ENCODE data around the gene TLNRD1.

DNA sequence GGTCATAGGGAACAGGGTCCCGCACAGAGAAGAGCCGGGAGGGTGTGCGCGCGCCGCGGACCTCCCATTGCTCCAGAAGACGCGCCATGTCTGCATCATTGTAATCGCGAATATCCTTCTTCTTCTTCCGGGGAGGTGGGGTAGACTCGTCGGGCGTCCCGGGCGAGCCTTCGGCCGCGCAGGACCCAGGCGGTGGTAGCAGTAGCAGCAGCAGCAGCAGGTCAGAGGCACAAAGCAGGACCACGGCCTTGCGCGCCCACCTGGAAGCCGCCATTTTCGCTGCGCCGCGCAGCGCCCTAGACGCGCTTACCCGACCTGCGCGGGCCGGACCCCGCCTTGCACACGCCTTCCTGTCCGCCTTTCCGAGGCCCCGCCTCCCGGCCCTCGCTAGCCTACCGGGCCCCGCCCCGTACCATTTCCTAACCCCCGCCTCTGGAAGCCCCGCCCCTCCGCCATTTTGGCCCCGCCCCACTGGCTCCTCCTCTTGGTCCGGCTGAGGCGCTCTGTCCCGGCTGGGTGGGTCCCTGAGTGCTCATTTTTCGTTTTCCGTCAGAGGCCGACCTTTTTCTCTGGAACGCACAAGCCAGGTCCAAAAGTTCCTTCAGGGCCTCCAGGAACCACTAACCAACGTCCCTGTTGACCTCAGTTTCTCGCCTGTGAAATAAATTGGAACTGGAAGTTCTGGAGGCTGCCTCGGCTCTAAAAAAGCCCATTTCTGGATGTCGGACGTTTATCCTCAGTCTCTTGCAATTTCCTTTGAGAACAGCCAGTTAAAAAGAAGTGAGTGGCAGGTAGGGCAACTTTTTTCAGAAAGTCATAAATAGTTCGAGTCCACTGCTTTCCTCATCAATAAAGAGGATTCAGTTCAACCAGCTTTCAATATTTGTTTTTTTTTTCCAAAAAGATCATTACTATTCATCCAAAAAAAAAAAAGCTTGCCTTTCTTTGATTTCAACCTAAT lies 10.9 kb upstream of the TLNRD1 start, which contains the start of gene MESD:
- TF ChIP-seq, protein P1, sequence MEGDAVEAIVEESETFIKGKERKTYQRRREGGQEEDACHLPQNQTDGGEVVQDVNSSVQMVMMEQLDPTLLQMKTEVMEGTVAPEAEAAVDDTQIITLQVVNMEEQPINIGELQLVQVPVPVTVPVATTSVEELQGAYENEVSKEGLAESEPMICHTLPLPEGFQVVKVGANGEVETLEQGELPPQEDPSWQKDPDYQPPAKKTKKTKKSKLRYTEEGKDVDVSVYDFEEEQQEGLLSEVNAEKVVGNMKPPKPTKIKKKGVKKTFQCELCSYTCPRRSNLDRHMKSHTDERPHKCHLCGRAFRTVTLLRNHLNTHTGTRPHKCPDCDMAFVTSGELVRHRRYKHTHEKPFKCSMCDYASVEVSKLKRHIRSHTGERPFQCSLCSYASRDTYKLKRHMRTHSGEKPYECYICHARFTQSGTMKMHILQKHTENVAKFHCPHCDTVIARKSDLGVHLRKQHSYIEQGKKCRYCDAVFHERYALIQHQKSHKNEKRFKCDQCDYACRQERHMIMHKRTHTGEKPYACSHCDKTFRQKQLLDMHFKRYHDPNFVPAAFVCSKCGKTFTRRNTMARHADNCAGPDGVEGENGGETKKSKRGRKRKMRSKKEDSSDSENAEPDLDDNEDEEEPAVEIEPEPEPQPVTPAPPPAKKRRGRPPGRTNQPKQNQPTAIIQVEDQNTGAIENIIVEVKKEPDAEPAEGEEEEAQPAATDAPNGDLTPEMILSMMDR (conservative IDR thresholded peaks at IDR 0.05), result no peak
- TF ChIP-seq EZH2 (IDR thresholded peaks at IDR 0.05; ENCODE audit: low read depth), result no peak

Measured in PC-9 (cell line).